Measurements from ENCODE around the gene CD93. TPM values are rescaled to one million over a fixed set of nuclear protein-coding genes. Genes with fewer than 3 reads are reported as not detected.

The CD93 gene
- total RNA-seq, 1 donor from 2014 or later = 1.0 TPM

- no peak for TF ChIP-seq CTCF (IDR thresholded peaks at IDR 0.05; ENCODE audit: insufficient read depth, low read length, poor library complexity, severe bottlenecking)
- Histone ChIP-seq H3K36me3 (ENCODE audit: control insufficient read depth, insufficient read depth, low read length) (no peaks in the 10 kb centered on the region), H3K27me3 (ENCODE audit: control insufficient read depth, insufficient read depth, low read length) (no peaks in the 10 kb centered on the region)
These were observed 27.1 kb downstream of the CD93 start for GRCh38 chr20:23059001-23059400.

GRCh38 chr20:23058240-23058639 lies 27.9 kb downstream of the CD93 start:
- Histone ChIP-seq H3K4me3 (ENCODE audit: low read depth, low read length) (no peak overlapping the region), H3K27me3 (ENCODE audit: control insufficient read depth, insufficient read depth, low read length) (no peaks in the 10 kb centered on the region), H3K36me3 (ENCODE audit: control insufficient read depth, insufficient read depth, low read length) (no peaks in the 10 kb centered on the region)
- TF ChIP-seq CTCF (IDR thresholded peaks at IDR 0.05; ENCODE audit: insufficient read depth, low read length, poor library complexity, severe bottlenecking) = peak; percentile 8
- DNase-seq (ENCODE audit: low read depth) = no peak

More at GRCh38 chr20:23059001-23059400, 27.1 kb downstream of the CD93 start:
- no peak overlapping the region for H3K4me3 ChIP-seq (ENCODE audit: low read depth, low read length)
- DNase-seq (ENCODE audit: low read depth) = no peak

GRCh38 chr20:23052904-23053303 lies 33.2 kb downstream of the CD93 start:
- Histone ChIP-seq H3K4me3 (ENCODE audit: low read depth, low read length) (no peak overlapping the region), H3K27me3 (ENCODE audit: control insufficient read depth, insufficient read depth, low read length) (peaks cover 24% of the 10 kb centered on the region), H3K36me3 (ENCODE audit: control insufficient read depth, insufficient read depth, low read length) (no peaks in the 10 kb centered on the region)
- no peak for TF ChIP-seq CTCF (IDR thresholded peaks at IDR 0.05; ENCODE audit: insufficient read depth, low read length, poor library complexity, severe bottlenecking)
- no peak for DNase-seq (ENCODE audit: low read depth)

GRCh38 chr20:23050847-23051627 lies 35.1 kb downstream of the CD93 start:
- TF ChIP-seq CTCF (IDR thresholded peaks at IDR 0.05; ENCODE audit: insufficient read depth, low read length, poor library complexity, severe bottlenecking) = peak; percentile 93
- Histone ChIP-seq H3K4me3 (ENCODE audit: low read depth, low read length) (peak overlapping the region; percentile 42), H3K36me3 (ENCODE audit: control insufficient read depth, insufficient read depth, low read length) (no peaks in the 10 kb centered on the region), H3K27me3 (ENCODE audit: control insufficient read depth, insufficient read depth, low read length) (peaks cover 29% of the 10 kb centered on the region)
- DNase-seq (ENCODE audit: low read depth) = peak; percentile 56

GRCh38 chr20:23050076-23050838 lies 35.9 kb downstream of the CD93 start:
- no peaks in the 10 kb centered on the region for H3K36me3 ChIP-seq (ENCODE audit: control insufficient read depth, insufficient read depth, low read length)
- no peak for DNase-seq (ENCODE audit: low read depth)
- no peak for TF ChIP-seq CTCF (IDR thresholded peaks at IDR 0.05; ENCODE audit: insufficient read depth, low read length, poor library complexity, severe bottlenecking)
- H3K27me3 ChIP-seq (ENCODE audit: control insufficient read depth, insufficient read depth, low read length) = peaks cover 29% of the 10 kb centered on the region
- peak overlapping the region; percentile 42 for H3K4me3 ChIP-seq (ENCODE audit: low read depth, low read length)
